ENCODE measurements around the gene PLCXD1. TPM values are rescaled to one million over a fixed set of nuclear protein-coding genes. Genes with fewer than 3 reads are reported as not detected.
"Not testable (repeated sequence)": the region's sequence is repeated elsewhere in the genome, so short reads cannot be mapped to it uniquely, and the experiment has no call there.

Gene PLCXD1
- polyA plus RNA-seq, 4 donors = 15.7 to 40.1 (median 30.4) TPM

- no peak for DNase-seq (ENCODE audit: low read depth in 4 of 4, low spot score in 2 of 4)
These were observed 67.4 kb downstream of the PLCXD1 start for GRCh38 chrX:348461-349117.

DNA sequence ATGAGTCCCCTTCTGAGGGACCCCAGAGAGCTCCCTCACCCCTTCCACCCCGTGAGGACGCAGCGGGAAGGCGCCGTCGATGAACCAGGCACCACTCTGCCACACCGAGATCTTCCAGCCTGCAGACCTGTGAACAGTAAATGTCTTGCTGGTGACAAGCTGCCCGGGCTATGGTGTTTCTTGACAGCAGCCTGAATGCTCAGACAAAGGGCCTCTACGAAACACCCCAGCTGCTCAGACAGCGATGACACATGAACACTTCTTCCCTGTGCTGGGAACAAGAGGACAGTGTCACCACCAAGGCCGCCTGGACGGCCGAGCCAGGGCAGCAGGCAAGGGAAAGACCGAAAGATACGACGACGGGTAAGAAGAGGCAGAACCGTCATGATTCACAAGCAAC, 68.0 kb downstream of the PLCXD1 start:
- no peak for DNase-seq (ENCODE audit: low read depth in 4 of 4, low spot score in 2 of 4)

- DNase-seq (ENCODE audit: low read depth in 4 of 4, low spot score in 2 of 4) = no peak
These were observed 68.5 kb downstream of the PLCXD1 start for GRCh38 chrX:349702-350101.

- no peak for DNase-seq (ENCODE audit: low read depth in 4 of 4, low spot score in 2 of 4)
These were observed 69.0 kb downstream of the PLCXD1 start for GRCh38 chrX:350148-350533.

DNA sequence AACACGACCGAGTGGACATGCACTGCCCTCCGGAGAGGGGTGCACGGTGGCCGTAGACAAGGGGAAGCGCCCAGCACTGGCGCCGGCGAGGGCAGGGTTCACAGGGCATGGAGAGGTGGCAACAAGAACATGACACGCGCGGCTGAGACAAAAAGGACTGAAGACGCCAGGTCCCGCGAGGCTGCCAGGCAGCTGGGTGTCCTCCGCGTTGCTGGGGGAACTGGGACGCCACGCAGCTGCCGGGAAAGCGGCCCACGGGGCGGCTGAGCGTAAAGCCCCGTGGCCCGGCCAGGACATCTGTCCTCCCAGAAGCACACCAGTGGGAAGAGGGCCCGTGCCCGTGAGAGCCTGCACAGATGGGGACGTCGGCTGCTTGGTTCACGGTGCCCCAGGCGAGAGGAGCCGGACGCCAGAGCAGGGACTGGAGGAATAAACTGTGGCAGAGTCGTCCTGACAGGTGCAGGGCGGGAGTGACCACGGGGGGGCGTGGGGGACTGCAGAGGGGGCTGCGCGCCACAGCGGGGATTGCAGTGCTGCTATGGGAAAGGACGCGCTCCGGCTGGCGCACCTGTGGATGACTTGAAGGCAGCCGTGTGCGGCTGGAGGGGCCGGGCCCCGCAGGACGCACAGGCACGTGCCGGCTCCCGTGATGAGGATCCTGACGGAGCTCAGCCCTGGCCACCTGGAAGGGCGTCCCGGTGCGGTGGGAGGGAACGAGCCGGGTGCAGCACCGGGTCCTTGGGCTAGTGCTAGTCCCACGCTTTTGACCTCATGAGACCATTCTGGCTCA, 69.5 kb downstream of the PLCXD1 start:
- no peak for DNase-seq (ENCODE audit: low read depth in 4 of 4, low spot score in 2 of 4)

DNA sequence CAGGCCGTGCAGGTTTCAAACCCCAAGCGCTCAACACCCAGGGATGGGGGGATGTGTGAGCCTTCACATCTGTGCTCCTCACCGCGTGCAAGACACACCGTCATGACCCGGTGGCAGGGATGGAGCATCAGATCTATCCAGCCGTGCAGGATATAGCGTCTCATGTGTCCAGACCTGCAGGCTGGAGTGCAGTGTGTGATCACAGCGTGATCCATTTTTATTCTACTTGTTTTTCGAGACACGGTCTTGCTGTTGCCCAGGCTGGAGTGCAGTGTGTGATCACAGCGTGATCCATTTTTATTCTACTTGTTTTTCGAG, 70.1 kb downstream of the PLCXD1 start:
- DNase-seq (ENCODE audit: low read depth in 4 of 4, low spot score in 2 of 4) = not testable (repeated sequence)

DNA sequence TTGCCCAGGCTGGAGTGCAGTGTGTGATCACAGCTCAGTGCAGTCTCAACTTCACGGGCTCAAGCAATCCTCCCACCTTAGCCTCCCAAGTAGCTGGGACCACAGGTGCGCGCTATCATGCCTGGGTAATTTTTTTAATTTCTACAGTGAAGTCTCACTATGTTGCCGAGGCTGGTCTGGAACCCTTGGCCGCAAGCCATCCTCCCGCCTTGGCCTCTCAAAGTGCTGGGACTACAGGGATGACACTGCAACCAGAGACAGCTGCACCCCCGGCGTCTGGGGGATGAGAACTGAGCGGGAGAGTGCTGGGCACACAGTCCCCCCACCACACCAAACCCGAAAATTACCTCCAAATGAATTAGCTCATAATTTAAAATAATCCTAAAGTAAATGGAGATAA, 70.6 kb downstream of the PLCXD1 start:
- no peak for DNase-seq (ENCODE audit: low read depth in 4 of 4, low spot score in 2 of 4)

DNA sequence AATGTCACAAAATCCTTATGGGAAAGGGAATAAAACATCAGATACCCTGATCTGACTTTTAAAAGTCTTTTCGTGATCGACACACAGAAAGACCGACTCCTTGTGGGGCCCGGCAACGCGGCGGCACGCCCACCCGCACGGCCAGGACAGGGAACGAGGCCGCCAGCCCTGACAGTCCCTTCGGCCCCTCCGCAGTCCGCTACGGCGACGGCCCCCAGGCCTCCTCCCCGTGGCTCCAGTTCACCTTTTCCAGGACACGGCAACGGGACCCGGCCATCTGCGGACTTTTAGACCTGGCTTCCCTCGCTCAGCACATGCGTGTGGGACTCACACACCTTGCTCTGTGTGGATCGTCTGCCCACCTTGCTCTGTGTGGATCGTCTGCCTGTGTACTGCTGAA, 71.0 kb downstream of the PLCXD1 start:
- no peak for DNase-seq (ENCODE audit: low read depth in 4 of 4, low spot score in 2 of 4)

- no peak for DNase-seq (ENCODE audit: low read depth in 4 of 4, low spot score in 2 of 4)
These were observed 71.6 kb downstream of the PLCXD1 start for GRCh38 chrX:352582-353314.

Other genes with a start within 250 kb of the PLCXD1 start
- 10 to 100 TPM; 36.5 to 74.1 (median 63.0) TPM for gene GTPBP6, start 37.4 kb downstream of the PLCXD1 start, polyA plus RNA-seq (ENCODE audit: insufficient read length in 4 of 4)
- gene PPP2R3B, start 105.5 kb downstream of the PLCXD1 start, polyA plus RNA-seq (ENCODE audit: insufficient read length in 4 of 4) = 10 to 100 TPM; 19.7 to 36.5 (median 28.3) TPM

Measured in left renal cortex interstitium (tissue), 4 donors.